SK-N-SH (cell line): ENCODE data around the gene CDC123. TPM values are rescaled to one million over a fixed set of nuclear protein-coding genes. Genes with fewer than 3 reads are reported as not detected.
A peak's percentile ranks its signal among the peaks of the same experiment; 100 is the strongest.

Experiments
- CTCF ChIA-PET: fragments of 300-600, 350-600 bp; formaldehyde crosslinking; extraction: SDS; loops from one replicate; lab custom pipeline; 2021; lab: Yijun Ruan, JAX
- POLR2A ChIA-PET: fragments of 350-600 bp; sonication (Branson Sonifier 250); formaldehyde crosslinking; extraction: SDS; loops from one replicate; lab custom pipeline; 2020; ENCODE audit warnings: antibody characterized with exemption, inconsistent platforms; lab: Yijun Ruan, JAX
- DNase-seq: peaks from one replicate; pipeline ENCODE4 v3.0.0; 2012
- H2AFZ ChIP-seq: fragments of 200-600 bp; sonication (generic); 2 replicates; pipeline ENCODE4 v1.8.1; 2016; ENCODE audit warnings: antibody characterized with exemption, mild to moderate bottlenecking, low read depth
- H3F3A ChIP-seq: fragments of 200-600 bp; sonication (generic); replicated peaks from 2 replicates; pipeline ENCODE3; 2016; ENCODE audit warnings: antibody characterized with exemption, mild to moderate bottlenecking; ENCODE audit not compliant: insufficient read depth
- H3K27ac ChIP-seq, 2 experiments: fragments of 200-500 bp in 1 of 2; fragments of 200-600 bp in 1 of 2; sonication (Bioruptor generic) in 1 of 2; sonication (generic), shearing (Covaris generic) in 1 of 2; 2 replicates each; pipeline versions ENCODE4 v1.5.1 to v1.6.1; 2014 to 2016; ENCODE audit warnings: low read depth in 2 of 2, inconsistent platforms in 1 of 2, low read length in 1 of 2, mild to moderate bottlenecking in 1 of 2, mixed read lengths in 1 of 2
- H3K27me3 ChIP-seq: fragments of 200-600 bp; sonication (generic), shearing (Covaris generic); 2 replicates; pipeline ENCODE4 v1.6.1; 2016; ENCODE audit warnings: mixed run types; ENCODE audit not compliant: insufficient read depth
- H3K36me3 ChIP-seq, 2 experiments: fragments of 200-500 bp in 1 of 2; fragments of 200-600 bp in 1 of 2; sonication (Bioruptor generic) in 1 of 2; sonication (generic) in 1 of 2; replicated peaks in 1 of 2; 2 replicates each; pipeline versions ENCODE3 to v1.5.1; 2014 to 2016; ENCODE audit warnings: low read length in 1 of 2, mild to moderate bottlenecking in 1 of 2; ENCODE audit not compliant: insufficient read depth in 2 of 2, control insufficient read depth in 1 of 2
- H3K4me1 ChIP-seq, 2 experiments: fragments of 200-500 bp in 1 of 2; fragments of 200-600 bp in 1 of 2; sonication (Bioruptor generic) in 1 of 2; sonication (generic), shearing (Covaris generic) in 1 of 2; 2 replicates each; pipeline versions ENCODE4 v1.5.1 to v1.6.1; 2014 to 2016; ENCODE audit warnings: low read depth in 1 of 2, low read length in 1 of 2, mixed run types in 1 of 2; ENCODE audit not compliant: insufficient read depth in 2 of 2, control insufficient read depth in 1 of 2
- H3K4me2 ChIP-seq: fragments of 200-600 bp; sonication (generic), shearing (Covaris generic); 2 replicates; pipeline ENCODE4 v1.6.1; 2017; ENCODE audit warnings: mixed run types
- H3K4me3 ChIP-seq, 2 experiments: fragments of 200-500 bp in 1 of 2; fragments of 200-600 bp in 1 of 2; sonication (Bioruptor generic) in 1 of 2; sonication (generic), shearing (Covaris generic) in 1 of 2; 2 replicates each; pipeline versions ENCODE4 v1.5.1 to v1.8.1; 2014 to 2016; ENCODE audit warnings: low read depth in 2 of 2, inconsistent platforms in 1 of 2, low read length in 1 of 2, mild to moderate bottlenecking in 1 of 2, mixed read lengths in 1 of 2, moderate library complexity in 1 of 2
- H3K79me2 ChIP-seq: fragments of 200-600 bp; sonication (generic); 2 replicates; pipeline ENCODE4 v1.8.1; 2017; ENCODE audit warnings: mild to moderate bottlenecking; ENCODE audit not compliant: insufficient read depth
- H3K9ac ChIP-seq: fragments of 200-600 bp; sonication (generic); 2 replicates; pipeline ENCODE4 v1.6.1; 2017; ENCODE audit warnings: mixed run types
- H3K9me2 ChIP-seq: fragments of 200-600 bp; sonication (generic); 2 replicates; pipeline ENCODE4 v1.6.1; 2017; ENCODE audit warnings: mixed run types
- H3K9me3 ChIP-seq: fragments of 200-600 bp; sonication (generic); 2 replicates; pipeline ENCODE4 v1.6.1; 2017; ENCODE audit warnings: mixed run types, mild to moderate bottlenecking, moderate library complexity
- H4K20me1 ChIP-seq: fragments of 200-600 bp; sonication (generic); 2 replicates; pipeline ENCODE4 v1.6.1; 2017; ENCODE audit warnings: mild to moderate bottlenecking, mixed run types; ENCODE audit not compliant: insufficient read depth
- CHD2 ChIP-seq: fragments of 150-350 bp; IDR thresholded peaks from 2 replicates; pipeline ENCODE4 v1.6.1; 2018; ENCODE audit warnings: low read length; ENCODE audit not compliant: partially characterized antibody
- CTCF ChIP-seq: fragments of 200-600 bp; sonication (generic); IDR thresholded peaks from 2 replicates; pipeline ENCODE4 v1.6.1; 2017; ENCODE audit warnings: antibody characterized with exemption, mild to moderate bottlenecking, moderate library complexity
- ELF1 ChIP-seq: IDR thresholded peaks from 2 replicates; pipeline ENCODE4 v1.4.0; 2012
- JUND ChIP-seq: IDR thresholded peaks from 2 replicates; pipeline ENCODE4 v1.4.0; 2012
- REST ChIP-seq: IDR thresholded peaks from 2 replicates; pipeline ENCODE4 v1.6.1; 2012; ENCODE audit warnings: mild to moderate bottlenecking, low read depth, low read length, moderate library complexity
- RFX5 ChIP-seq: IDR thresholded peaks from 2 replicates; pipeline ENCODE4 v1.6.1; 2012; ENCODE audit warnings: mild to moderate bottlenecking, improper control_type of control experiment, low read length
- SMC3 ChIP-seq: IDR thresholded peaks from 2 replicates; pipeline ENCODE4 v1.6.1; 2012; ENCODE audit warnings: low read depth, low read length, improper control_type of control experiment
- WGBS: methylation state at CpG from one replicate; pipeline ENCODE4 v1.1.6; 2017; ENCODE audit warnings: low lambda C conversion rate; 5-methylcytosine and 5-hydroxymethylcytosine counted together
- polyA plus RNA-seq, 3 experiments: library from polyadenylated mRNA; depleted of rRNA; stranded (reverse); fragments of >200 nt; gene quantifications; 2 replicates each; pipeline ENCODE4 v1.2.3, GENCODE V29; 2012

The CDC123 gene
- polyA plus RNA-seq, 1 of the 3 experiments (the other 2 are of a cell fraction): 139 TPM

GRCh38 chr10:12154516-12154915 lies 41.5 kb upstream of the CDC123 start:
- 78% methylated on average over 6 of the region's 6 CpGs for WGBS
- H3K9me3 ChIP-seq: no peaks in the 10 kb centered on the region; the same call in 1 of the 2 replicates
- peak overlapping the region in 1 of 2 experiments; percentile 58; a peak in 1 of 4 replicates for H3K27ac ChIP-seq
- H4K20me1 ChIP-seq: no peaks in the 10 kb centered on the region
- no peak overlapping the region for H3K9ac ChIP-seq
- no peak for DNase-seq
- H3F3A ChIP-seq: no peaks in the 10 kb centered on the region
- POLR2A ChIA-PET: no interaction called here
- no peaks in the 10 kb centered on the region for H3K79me2 ChIP-seq
- H3K4me3 ChIP-seq: no peak overlapping the region
- H3K9me2 ChIP-seq: no peaks in the 10 kb centered on the region
- CTCF ChIA-PET: no interaction called here
- H3K4me2 ChIP-seq: no peak overlapping the region
- peaks cover 0 to 2% of the 10 kb centered on the region in 2 experiments; a peak in 2 of 4 replicates for H3K4me1 ChIP-seq
- no peaks in the 10 kb centered on the region for H3K27me3 ChIP-seq
- peaks cover 37 to 42% of the 10 kb centered on the region in 2 experiments for H3K36me3 ChIP-seq
- H2AFZ ChIP-seq: no peak overlapping the region
- TF ChIP-seq CTCF (no peak), REST (peak; percentile 64; the same call in 1 of the 2 replicates)

- peaks cover 42 to 43% of the 10 kb centered on the region in 2 experiments for H3K36me3 ChIP-seq
- no peak overlapping the region for H2AFZ ChIP-seq
- CTCF ChIA-PET: no interaction called here
- TF ChIP-seq ELF1: no peak
- no peak for TF ChIP-seq JUND
- TF ChIP-seq RFX5: no peak
- no peak for TF ChIP-seq SMC3
- TF ChIP-seq CHD2: no peak
- H3K9me2 ChIP-seq: no peaks in the 10 kb centered on the region
- H3K4me1 ChIP-seq: peaks cover 0 to 2% of the 10 kb centered on the region in 2 experiments; a peak in 2 of 4 replicates
- no peaks in the 10 kb centered on the region; the same call in 1 of the 2 replicates for H3K9me3 ChIP-seq
- H3K4me3 ChIP-seq: no peak overlapping the region
- no peaks in the 10 kb centered on the region for H3K27me3 ChIP-seq
- H4K20me1 ChIP-seq: no peaks in the 10 kb centered on the region
- no peaks in the 10 kb centered on the region for H3F3A ChIP-seq
- no peak overlapping the region for H3K9ac ChIP-seq
- POLR2A ChIA-PET: no interaction called here
- no peak overlapping the region for H3K27ac ChIP-seq
- 94% methylated on average over 14 of the region's 14 CpGs for WGBS
- no peak for DNase-seq
- no peaks in the 10 kb centered on the region for H3K79me2 ChIP-seq
- H3K4me2 ChIP-seq: no peak overlapping the region
These were observed 39.4 kb upstream of the CDC123 start for GRCh38 chr10:12156367-12157123.
